ENCODE results near the gene OR5C1. TPM values are rescaled to one million over a fixed set of nuclear protein-coding genes. Genes with fewer than 3 reads are reported as not detected.

OR5C1 gene
- total and polyA plus RNA-seq, 9 of the 15 experiments (the other 6 are each of a cell fraction or from before 2014, with no cell fraction given), result not detected

DNA sequence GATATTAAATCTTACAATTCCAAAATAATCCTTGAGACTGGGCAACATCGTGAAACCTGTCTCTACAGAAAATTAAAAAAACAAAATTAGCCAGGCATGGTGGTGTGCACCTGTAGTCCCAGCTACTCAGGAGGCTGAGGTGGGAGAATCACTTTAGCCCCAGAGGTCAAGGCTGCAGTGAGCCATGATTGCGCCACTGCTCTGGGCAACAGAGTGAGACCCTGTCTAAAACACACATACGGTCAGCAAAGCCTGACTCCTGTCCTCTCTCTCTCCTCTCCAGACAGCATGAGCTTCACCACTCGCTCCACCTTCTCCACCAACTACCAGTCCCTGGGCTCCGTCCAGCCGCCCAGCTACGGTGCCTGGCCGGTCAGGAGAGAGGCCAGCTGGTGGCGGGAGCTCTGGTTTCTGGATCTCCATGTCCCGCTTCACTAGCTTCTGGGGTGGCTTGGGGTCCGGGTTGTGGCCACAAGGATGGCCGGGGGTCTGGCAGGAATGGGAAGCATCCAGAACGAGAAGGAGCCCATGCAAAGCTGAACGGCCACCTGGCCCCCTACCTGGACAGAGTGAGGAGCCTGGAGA lies 48.6 kb downstream of the OR5C1 start:
- no peak for ATAC-seq
- intact Hi-C loops (cut with micrococcal nuclease) (no loop called here), in situ Hi-C loops (cut with MboI) (no loop called here)
- Histone ChIP-seq H3K27me3 (ENCODE audit: control insufficient read depth in 2 of 2, insufficient read depth in 2 of 2, low read length in 2 of 2) (no peaks in the 10 kb centered on the region), H3K36me3 (ENCODE audit: control insufficient read depth, insufficient read depth, low read length) (no peaks in the 10 kb centered on the region), H3K9ac (ENCODE audit: insufficient read depth in 1 of 2, low read depth in 2 of 2, low read length in 2 of 2) (no peak overlapping the region), H3K4me1 (replicated peaks in 1 of 2; ENCODE audit: control insufficient read depth in 2 of 2, insufficient read depth in 2 of 2, low read length in 2 of 2) (peaks cover 0 to 4% of the 10 kb centered on the region in 2 experiments; a peak in 2 of 5 replicates), H3K9me3 (replicated peaks; ENCODE audit: control insufficient read depth, insufficient read depth, low read depth, low read length) (no peaks in the 10 kb centered on the region), H3K4me2 (ENCODE audit: insufficient read depth, low read length) (no peak overlapping the region), H2AFZ (ENCODE audit: low read depth, low read length) (no peak overlapping the region; the same call in 1 of the 2 replicates), H4K20me1 (replicated peaks; ENCODE audit: control insufficient read depth, insufficient read depth, low read length) (no peaks in the 10 kb centered on the region), H3K9me1 (ENCODE audit: control insufficient read depth, insufficient read depth, low read length) (no peaks in the 10 kb centered on the region), H3K4me3 (no peak overlapping the region), H3K79me2 (ENCODE audit: control insufficient read depth, insufficient read depth, low read length) (no peaks in the 10 kb centered on the region), H3K27ac (ENCODE audit: extremely low read depth, low read depth, low read length) (no peak overlapping the region)
- WGBS (ENCODE audit: insufficient coverage, low coverage, missing lambda C conversion rate), result 61% methylated on average over 13 of the region's 14 CpGs
- POLR2A ChIA-PET, result interaction anchor here (0.5 to 0.9 kb wide), 2 partner anchors 9 to 178 kb away, joined by 3 read pairs; partner anchors contain the start of gene PDCL
- no peak for FAIRE-seq
- BruUV-seq (replicated peaks), result no TSS peak
- CTCF ChIA-PET (ENCODE audit: low intra/inter-chr PET ratio), result no interaction called here
- no peak for TF ChIP-seq ZKSCAN1 (IDR thresholded peaks at IDR 0.05; ENCODE audit: low read depth, low read length)
- TF ChIP-seq, protein P1, sequence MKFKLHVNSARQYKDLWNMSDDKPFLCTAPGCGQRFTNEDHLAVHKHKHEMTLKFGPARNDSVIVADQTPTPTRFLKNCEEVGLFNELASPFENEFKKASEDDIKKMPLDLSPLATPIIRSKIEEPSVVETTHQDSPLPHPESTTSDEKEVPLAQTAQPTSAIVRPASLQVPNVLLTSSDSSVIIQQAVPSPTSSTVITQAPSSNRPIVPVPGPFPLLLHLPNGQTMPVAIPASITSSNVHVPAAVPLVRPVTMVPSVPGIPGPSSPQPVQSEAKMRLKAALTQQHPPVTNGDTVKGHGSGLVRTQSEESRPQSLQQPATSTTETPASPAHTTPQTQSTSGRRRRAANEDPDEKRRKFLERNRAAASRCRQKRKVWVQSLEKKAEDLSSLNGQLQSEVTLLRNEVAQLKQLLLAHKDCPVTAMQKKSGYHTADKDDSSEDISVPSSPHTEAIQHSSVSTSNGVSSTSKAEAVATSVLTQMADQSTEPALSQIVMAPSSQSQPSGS (CRISPR knock-in tag; IDR thresholded peaks at IDR 0.05), result no peak
- no peak for TF ChIP-seq PTTG1 (tag; IDR thresholded peaks at IDR 0.05; ENCODE audit: low read depth)
- no peak for TF ChIP-seq RBM14 (IDR thresholded peaks at IDR 0.05; ENCODE audit: borderline replicate concordance, insufficient read depth, low read depth, low read length)
- TF ChIP-seq, protein P2, sequence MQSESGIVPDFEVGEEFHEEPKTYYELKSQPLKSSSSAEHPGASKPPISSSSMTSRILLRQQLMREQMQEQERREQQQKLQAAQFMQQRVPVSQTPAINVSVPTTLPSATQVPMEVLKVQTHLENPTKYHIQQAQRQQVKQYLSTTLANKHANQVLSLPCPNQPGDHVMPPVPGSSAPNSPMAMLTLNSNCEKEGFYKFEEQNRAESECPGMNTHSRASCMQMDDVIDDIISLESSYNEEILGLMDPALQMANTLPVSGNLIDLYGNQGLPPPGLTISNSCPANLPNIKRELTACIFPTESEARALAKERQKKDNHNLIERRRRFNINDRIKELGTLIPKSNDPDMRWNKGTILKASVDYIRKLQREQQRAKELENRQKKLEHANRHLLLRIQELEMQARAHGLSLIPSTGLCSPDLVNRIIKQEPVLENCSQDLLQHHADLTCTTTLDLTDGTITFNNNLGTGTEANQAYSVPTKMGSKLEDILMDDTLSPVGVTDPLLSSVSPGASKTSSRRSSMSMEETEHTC (IDR thresholded peaks at IDR 0.05), result no peak
- no peak for TF ChIP-seq ARHGAP35 (IDR thresholded peaks at IDR 0.05; ENCODE audit: partially characterized antibody)
- no peak for TF ChIP-seq TSC22D4 (tag; IDR thresholded peaks at IDR 0.05)
- no peak for TF ChIP-seq ATF7 (IDR thresholded peaks at IDR 0.05)
- TF ChIP-seq POLR2G (IDR thresholded peaks at IDR 0.05; ENCODE audit: low read depth, low read length), result no peak
- no peak for TF ChIP-seq BRD4 (IDR thresholded peaks at IDR 0.05)
- TF ChIP-seq HIVEP1 (CRISPR knock-in tag; IDR thresholded peaks at IDR 0.05), result no peak
- TF ChIP-seq, protein P3, sequence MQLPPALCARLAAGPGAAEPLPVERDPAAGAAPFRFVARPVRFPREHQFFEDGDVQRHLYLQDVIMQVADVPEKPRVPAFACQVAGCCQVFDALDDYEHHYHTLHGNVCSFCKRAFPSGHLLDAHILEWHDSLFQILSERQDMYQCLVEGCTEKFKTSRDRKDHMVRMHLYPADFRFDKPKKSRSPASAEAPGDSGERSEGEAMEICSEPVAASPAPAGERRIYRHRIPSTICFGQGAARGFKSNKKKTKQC (CRISPR knock-in tag; IDR thresholded peaks at IDR 0.05), result no peak
- TF ChIP-seq YY1 (IDR thresholded peaks at IDR 0.05; ENCODE audit: borderline replicate concordance in 1 of 3, control insufficient read depth in 1 of 3, extremely low read depth in 1 of 3, insufficient read depth in 3 of 3, insufficient read length in 1 of 3, insufficient replicate concordance in 2 of 3, low read depth in 1 of 3, low read length in 2 of 3), result no peak
- TF ChIP-seq KHSRP (IDR thresholded peaks at IDR 0.05), result no peak
- no peak for TF ChIP-seq PHTF2 (CRISPR knock-in tag; IDR thresholded peaks at IDR 0.05)
- TF ChIP-seq MAZ (CRISPR knock-in tag; conservative IDR thresholded peaks at IDR 0.05 in 1 of 2, IDR thresholded peaks at IDR 0.05 in 1 of 2), result no peak
- no peak for DNase-seq (ENCODE audit: extremely low read depth in 1 of 4, low spot score in 3 of 4)

Measured in K562 (cell line).